IPS-NIHi11 (cell line): ENCODE results near the gene HHATL.
"Not testable (repeated sequence)": the region's sequence is repeated elsewhere in the genome, so short reads cannot be mapped to it uniquely, and the experiment has no call there.

Source experiments
- DNase-seq: peaks from one replicate; pipeline ENCODE4 v3.0.0; 2012; ENCODE audit warnings: mixed read lengths, low spot score

Gene HHATL

GRCh38 chr3:42734263-42734860 lies 31.8 kb upstream of the HHATL start:
- no peak for DNase-seq

- peak; percentile 51 for DNase-seq
Observed at GRCh38 chr3:42733501-42734262, 31.1 kb upstream of the HHATL start.

GRCh38 chr3:42732829-42733459 lies 30.3 kb upstream of the HHATL start:
- DNase-seq = peak; percentile 49

- no peak for DNase-seq
Observed at GRCh38 chr3:42732196-42732828, 29.7 kb upstream of the HHATL start.

- no peak for DNase-seq
Observed at GRCh38 chr3:42731476-42732195, 29.0 kb upstream of the HHATL start.

- DNase-seq = no peak
Observed at GRCh38 chr3:42730706-42731420, 28.3 kb upstream of the HHATL start.

- no peak for DNase-seq
Observed at GRCh38 chr3:42730294-42730693, 27.7 kb upstream of the HHATL start.

GRCh38 chr3:42729404-42730145 lies 27.0 kb upstream of the HHATL start:
- DNase-seq = no peak

GRCh38 chr3:42728668-42729364 lies 26.2 kb upstream of the HHATL start:
- DNase-seq = no peak

GRCh38 chr3:42728056-42728455 lies 25.5 kb upstream of the HHATL start:
- no peak for DNase-seq

GRCh38 chr3:42725454-42725853 lies 22.9 kb upstream of the HHATL start:
- no peak for DNase-seq

- DNase-seq = no peak
Observed at GRCh38 chr3:42723219-42723618, 20.6 kb upstream of the HHATL start.

- not testable (repeated sequence) for DNase-seq
Observed at GRCh38 chr3:42722442-42722841, 19.8 kb upstream of the HHATL start.

GRCh38 chr3:42721690-42722089 lies 19.1 kb upstream of the HHATL start:
- DNase-seq = no peak

- DNase-seq = no peak
Observed at GRCh38 chr3:42720126-42720525, 17.5 kb upstream of the HHATL start.

- no peak for DNase-seq
Observed at GRCh38 chr3:42719002-42719401, 16.4 kb upstream of the HHATL start.

- DNase-seq = no peak
Observed at GRCh38 chr3:42718338-42718737, 15.7 kb upstream of the HHATL start.

- no peak for DNase-seq
Observed at GRCh38 chr3:42717306-42717705, 14.7 kb upstream of the HHATL start.

GRCh38 chr3:42714171-42714852 lies 11.7 kb upstream of the HHATL start:
- no peak for DNase-seq

GRCh38 chr3:42713747-42714146 lies 11.1 kb upstream of the HHATL start:
- no peak for DNase-seq
